Stimulated activated CD8-positive, alpha-beta memory T cell treated with anti-CD3 and anti-CD28 coated beads, Interleukin-12 subunit alpha, Interleukin-12 subunit beta, amount 100 ng/mL, for 4 hours (primary cell): ENCODE measurements around the gene PPP1R9A.

ENCODE experiments used
- DNase-seq: peaks from one replicate; pipeline ENCODE4 v3.0.0-alpha.2; 2020; ENCODE audit warnings: low read depth

Gene PPP1R9A

DNA sequence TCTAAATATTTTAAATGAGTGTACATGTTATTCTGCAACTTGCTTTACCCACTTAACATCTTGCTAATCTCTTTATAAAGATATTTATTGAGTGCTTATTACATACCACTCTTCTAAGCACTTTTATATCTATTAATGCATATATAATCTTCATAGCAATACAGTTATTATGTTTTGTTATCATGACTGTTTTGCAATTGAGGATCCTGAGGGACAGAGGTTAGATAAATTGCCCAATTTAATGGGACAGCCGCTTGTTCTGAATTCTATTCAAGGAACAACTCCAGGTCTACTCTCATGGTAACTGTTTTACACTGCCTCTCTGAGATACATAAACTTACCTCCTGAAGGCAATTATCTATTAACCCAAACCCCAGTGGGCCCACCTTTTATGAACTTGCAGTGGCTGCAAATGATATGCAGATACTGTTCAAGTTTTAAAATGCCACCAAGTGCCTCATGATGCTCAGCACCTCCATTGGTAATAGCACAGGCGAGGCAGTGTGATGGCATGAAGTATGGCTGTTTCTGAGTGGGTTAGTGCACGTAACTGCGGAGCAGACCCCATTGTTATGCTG is 356.5 kb downstream of the PPP1R9A start:
- DNase-seq: no peak

DNA sequence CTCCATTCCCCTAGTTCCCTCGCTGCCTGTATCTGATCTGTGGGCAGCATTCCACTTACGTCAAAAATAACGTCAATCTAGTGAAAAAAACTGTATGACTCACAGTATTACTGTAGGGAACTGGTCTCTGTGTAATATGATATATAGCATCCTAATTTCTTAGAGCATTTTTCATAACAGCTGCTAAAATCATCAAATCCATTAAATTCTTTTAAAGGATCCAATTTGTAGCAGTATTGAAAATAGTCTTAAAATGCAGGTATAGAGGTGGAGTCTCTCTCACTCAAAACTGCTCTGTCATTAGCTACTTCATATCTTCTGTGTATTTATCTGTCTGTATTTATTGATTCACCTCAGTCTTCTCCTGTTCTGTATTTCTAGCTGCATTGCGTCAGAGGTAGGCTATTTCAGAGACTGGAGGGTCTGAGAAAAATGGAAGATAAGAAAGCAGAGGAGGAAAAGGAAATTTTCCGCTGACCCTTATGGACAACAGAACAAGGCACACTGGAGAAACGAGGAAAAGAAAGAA is 357.0 kb downstream of the PPP1R9A start:
- no peak for DNase-seq

DNA sequence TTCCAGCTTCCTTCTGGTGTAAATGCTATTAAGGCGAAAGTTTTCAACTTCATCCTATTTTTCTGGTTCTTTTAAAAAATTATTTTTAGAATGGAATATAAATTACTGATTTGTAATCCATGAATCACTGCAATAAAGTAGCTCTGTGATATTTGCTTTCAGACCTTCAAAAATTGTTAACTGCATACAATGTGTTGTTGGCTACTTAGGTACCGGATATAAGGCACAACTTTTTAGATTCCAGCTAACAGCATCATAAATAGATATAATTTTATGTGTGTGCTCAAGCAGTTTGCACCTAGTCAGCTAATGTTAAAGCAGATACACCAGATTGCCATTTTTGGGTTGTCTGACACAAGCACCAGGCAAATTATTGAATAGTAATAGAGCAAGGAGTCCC is 358.2 kb downstream of the PPP1R9A start:
- no peak for DNase-seq

DNA sequence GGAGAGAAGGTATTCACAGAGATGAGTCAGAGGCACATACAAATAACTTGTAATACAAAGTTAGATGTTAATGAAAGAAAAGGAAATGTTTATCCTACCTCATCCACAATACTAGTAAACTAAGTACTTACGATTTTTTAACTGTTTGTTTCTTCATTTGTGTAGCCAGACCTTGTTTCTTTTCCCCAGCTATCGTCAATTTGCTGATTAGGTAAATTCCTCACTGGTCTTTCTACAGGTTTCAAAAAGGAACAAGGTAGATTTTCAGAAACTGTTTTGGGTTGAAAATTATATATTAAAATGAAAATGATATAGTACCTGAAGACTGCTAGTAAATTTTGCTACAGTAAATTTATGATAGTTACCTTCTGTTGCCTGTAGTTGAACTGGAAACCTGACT is 360.4 kb downstream of the PPP1R9A start:
- no peak for DNase-seq

DNA sequence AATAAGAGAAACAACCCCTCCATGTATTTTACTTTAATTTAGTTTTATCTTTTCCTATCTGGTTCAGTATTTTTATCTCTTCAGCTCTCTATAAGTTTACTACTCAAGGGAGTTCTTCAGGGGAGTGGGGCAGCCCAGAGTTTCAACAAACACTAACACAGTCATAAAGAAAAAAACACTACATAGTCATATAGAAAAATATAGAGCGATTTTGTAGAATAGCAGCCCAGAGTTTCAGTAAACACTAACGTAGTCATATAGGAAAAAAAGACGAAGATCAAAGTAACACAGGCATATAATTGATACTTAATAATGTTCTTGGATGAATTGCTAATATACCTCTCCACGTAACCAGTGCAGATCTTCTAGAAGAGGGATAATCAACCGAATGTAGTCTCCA is 362.2 kb downstream of the PPP1R9A start:
- DNase-seq: no peak

DNA sequence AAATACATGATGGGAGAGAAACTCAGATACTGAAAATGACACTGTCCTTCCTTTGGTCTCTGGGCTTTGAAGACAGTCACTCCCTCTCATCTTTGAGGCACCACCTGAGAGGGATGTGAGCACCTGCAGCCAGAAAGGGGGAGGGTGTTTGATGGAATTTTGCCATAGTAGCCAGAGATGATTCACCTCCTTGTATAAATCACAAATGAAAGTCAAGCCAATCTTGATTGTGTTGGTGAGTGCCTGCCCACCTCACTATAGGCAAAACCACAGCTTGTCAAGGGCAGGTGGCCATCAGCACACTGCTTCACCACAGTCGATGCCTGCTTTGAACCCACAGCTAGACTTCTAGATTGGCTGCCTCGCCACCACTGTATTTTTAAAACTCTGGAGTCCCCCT is 368.7 kb downstream of the PPP1R9A start:
- DNase-seq: no peak

DNA sequence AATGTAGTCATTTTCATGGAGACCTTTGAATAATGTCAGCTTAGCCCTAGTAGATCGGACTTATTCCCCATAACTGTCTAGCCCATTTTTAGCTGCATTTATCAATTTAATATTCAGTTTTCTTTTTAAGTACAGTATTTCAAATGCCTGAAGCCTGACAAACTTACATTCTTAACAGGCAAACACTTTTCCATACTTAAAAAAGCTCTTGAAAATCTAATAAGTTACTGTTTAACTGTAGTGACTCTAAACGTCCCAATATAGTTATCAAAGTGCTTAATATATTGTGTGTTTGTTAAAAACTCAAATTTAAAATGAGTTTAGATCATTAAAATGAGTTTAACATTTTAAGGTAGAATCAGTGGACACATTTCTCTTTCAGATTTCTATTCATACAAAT is 372.0 kb downstream of the PPP1R9A start:
- DNase-seq: no peak

DNA sequence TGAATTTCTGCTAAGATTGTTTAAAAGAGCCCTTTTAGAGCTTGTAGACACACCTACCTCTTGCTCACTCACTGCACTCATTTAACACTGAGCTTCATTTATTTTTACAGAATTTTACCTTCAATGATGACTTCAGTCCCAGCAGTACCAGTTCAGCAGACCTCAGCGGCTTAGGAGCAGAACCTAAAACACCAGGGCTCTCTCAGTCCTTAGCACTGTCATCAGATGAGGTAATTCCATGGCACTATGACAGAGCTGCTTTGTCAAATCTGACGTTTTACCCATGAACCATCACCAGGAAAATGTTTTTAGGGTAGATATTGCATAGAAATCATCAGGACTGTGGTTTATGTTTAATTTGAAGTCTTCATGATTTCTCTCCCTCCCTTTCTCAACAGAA is 378.7 kb downstream of the PPP1R9A start:
- DNase-seq: no peak

DNA sequence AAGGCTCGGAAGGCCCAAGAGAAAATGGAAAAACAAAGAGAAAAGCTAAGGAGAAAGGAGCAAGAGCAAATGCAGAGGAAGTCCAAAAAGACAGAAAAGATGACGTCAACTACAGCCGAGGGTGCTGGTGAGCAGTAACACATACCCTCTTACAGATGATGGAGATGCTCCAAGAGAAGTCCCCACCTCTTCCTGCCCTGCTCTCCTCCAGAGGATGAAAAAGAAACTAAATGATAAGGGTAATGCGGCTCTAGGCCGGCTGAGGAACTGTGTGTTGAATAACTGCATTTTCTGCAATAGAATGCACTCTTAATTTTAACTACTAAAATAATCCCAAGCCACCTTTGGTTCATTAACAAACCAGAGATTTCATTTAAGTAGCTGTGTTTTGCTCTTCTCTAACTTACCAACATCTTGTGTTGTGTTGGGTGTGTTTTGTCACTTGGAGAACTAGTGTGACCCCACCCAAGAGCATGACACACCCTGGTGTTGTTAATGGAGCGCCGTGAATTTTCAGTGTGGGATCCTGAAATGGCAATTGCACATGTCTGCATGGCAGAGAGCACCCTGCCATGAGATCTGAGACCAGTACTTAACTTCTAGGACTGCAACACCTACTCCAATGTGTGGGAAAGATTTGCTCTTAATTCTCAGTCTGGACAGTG is 382.9 kb downstream of the PPP1R9A start:
- DNase-seq: no peak

DNA sequence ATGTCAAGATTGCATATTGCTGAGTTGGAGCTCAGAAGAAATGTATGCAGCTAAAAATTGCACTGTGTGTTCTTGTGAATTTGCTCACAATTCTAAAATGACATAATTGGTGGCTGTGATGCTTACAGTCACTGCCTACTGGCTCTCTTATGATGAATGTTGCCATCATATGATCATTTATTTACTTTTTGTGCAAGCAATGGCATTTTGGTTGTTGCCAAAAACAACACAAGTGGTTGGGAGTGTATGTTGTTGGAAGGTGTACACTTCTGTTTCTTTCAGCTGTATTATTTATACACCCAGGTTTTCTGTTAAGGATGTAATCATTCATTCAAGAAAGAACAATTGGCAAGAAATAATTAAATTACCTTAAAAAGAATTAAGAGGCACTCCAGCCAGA is 388.0 kb downstream of the PPP1R9A start:
- no peak for DNase-seq

DNA sequence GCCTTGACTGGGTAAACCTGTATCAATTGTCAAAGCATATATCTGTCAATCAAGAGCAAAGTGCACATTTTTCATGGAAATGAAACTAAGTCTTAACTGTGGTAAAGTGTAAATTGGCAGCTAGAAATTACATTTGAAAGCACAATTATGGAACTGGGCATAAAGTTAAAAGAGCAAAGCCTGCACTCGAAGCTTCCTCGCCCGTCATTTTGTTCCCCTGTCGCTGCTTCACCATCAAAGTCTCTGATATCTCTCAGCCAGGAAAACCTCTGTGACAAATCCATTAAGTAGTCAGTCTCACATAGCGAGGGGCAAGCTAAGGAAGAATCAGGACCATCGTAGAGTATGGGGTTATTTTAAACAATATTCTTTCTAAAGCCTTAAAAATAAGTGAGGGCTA is 389.1 kb downstream of the PPP1R9A start:
- no peak for DNase-seq

DNA sequence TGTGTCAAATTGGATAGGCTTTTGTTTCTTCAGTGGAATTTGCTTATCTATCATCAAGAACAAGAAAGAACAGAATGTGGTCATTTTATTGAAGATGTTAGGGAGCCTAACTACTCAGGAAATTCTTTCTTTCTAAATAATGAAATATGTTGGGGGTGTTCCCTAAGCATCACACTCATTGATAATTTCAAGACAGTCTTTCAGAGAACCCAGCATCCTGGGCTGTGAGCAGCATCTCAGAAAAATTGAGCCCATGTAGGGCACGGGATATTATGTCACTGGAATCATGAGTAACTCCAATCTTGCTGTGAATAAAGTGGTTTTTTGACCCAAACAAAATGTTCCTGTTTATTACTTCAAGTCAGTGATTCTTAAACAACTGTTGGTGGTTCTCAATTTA is 389.6 kb downstream of the PPP1R9A start:
- DNase-seq: no peak

DNA sequence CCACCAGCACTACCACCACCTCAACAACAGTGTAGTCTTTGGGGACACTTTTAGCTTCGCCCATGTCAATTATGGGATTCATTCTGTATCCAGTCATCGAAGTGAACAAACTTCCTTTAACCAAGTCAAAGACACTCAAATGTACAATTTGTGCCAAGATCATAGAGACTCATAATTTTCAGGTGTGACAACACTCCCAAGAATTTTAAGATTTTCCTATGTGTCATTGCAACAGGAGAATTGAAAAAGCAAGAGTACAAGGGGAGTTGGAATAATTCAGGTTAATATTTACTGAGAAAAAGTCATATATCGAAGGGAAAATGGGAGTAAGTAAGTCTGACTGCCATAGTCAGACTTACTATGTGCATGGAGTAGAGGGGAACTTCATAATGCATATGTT is 390.7 kb downstream of the PPP1R9A start:
- DNase-seq: no peak

DNA sequence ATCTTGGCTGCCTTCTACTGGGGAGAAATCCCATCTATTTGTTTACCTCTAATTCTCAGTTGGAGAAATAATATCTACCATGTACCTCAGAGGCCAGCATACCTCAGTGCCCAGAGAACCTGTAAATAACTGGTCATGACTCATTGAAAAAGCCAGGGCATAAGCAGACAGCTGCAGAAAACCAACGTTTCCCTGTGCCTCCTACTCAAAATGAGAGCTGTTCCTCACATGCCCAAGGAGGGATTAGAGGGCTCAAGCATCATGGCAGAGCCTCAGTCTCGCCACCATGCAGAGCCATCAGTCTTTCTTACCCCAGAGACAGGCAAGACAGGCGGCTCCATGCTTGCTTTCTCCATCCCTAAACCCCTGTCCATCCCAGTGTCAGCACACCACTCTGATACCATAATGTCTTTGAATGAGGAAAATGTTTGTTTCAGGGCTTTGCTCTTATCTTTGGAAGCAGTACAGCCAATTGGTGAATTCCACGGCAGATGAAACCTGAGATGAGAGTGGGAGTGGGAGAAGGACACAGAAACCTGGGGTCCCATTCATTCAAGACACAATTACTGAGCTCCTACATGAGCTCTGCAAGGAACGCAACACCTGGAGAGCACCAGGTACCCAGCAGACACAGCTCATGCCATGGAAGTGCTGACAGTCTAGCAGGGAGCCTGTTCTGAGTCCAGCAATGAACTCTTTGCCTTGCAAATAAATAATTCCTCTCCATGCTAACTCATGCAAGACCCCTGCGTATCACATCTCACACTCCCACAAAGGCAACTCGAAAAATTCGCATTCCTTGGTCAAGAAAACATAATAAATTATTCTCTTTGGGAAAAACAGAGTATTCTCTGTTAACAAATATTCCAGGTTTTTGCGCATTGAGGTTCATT is 395.9 kb downstream of the PPP1R9A start:
- no peak for DNase-seq

DNA sequence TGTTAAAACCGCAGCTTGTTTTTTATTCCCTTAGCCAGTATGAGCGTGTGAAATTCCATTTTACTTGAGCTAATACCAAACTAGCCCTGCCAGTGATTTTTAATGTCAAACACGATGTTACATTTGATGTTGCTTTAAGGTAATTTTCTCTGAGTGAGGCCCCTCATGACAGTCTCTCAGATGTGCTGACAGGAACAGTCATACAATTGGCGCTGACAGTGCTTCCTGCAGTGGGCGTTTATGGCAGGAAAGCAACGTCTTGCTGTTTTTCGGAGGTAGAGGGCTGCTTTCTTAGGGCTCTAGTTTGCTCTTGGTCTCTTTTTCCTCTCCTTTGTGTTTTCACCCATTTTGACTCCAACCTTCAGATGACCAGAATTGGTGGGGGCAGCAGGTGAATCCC is 397.6 kb downstream of the PPP1R9A start:
- no peak for DNase-seq

DNA sequence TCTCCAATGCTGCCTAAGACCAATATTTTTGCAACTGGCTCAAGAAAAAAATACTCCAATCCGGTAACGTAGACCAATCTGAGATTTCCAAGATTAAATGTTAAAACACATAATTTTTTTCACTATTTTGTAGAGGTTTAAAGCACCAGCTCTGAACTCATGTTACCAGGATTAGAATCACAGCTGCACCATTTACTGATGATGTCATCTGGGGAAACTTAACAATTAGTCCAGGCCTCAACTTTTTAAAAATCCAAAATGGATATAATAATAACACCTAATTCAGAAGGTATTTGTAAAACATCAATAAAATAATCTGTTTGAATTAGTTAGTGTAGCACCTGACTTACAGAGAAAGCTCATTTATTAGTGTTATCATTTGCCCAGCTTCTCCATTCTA is 402.6 kb downstream of the PPP1R9A start:
- no peak for DNase-seq

DNA sequence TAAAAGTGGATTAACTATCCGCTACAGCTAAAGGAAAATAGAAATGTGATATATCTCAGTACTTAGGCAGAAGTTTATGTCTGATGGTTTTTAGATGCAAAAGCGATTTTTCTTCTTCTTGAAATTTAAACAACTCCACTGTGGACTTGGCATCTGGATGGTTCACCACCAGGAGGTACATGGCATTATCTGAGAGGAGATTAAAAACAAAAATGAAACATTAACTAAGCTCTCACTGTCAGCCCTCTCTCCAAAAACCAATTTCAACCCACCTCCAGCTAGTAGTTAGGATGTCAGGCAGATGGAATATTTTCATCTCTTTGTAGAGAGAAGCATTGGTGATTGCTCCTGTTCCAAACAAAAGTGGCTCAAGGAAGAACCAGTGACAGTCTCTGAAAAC is 404.0 kb downstream of the PPP1R9A start:
- no peak for DNase-seq

DNA sequence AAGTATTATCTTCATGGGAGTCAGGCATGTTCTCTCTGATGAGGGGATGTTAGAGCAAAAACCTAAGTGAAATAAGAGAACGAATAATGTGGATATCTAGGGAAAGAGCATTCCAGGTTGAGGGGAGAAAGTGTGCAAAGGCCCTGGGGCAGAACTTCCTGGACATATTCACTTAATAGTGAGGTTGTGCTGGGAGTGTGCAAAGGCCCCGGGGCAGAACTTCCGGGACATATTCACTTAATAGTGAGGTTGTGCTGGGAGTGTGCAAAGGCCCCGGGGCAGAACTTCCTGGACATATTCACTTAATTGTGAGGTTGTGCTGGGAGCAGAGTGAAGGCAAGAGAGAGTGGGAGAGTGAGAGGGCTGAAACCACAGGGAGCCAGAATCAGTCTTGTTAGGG is 405.2 kb downstream of the PPP1R9A start:
- DNase-seq: no peak

DNA sequence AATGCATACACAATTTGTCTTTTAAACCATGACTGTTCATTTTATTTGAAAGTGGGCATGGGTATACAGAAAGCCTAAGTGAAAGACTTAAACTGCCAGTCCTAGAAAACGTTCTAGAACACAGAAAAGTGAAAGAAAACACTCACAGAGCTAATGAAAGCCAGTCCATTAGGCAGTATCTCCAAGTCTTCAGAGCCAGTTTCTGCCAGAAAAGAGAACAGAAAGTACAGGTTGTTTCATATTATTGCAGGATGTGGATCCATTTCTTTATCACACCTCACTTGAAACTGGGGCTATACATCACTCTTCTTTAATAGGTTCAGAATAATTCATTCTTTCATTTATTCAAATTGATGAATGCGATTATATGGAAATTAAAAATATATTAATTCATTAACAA is 409.2 kb downstream of the PPP1R9A start:
- no peak for DNase-seq

DNA sequence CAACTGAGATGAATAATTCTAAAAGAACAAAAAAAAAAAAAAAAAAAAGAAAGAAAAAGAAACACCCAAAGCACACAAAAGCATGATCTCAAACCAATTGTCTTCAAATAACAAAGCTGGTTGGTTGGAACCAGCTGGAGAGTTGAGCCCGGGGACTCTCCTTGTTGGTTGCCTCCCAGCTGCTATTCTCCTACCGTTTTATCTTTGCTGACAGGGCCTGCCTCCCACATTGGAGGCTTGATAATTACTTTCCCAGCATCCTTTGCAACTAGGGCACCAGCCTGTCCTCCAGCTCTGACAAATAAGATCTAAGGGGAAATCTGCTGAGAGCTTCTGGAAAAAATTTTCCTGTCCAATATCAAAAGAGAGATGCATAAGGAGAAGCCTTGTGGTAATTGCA is 410.2 kb downstream of the PPP1R9A start:
- no peak for DNase-seq

DNA sequence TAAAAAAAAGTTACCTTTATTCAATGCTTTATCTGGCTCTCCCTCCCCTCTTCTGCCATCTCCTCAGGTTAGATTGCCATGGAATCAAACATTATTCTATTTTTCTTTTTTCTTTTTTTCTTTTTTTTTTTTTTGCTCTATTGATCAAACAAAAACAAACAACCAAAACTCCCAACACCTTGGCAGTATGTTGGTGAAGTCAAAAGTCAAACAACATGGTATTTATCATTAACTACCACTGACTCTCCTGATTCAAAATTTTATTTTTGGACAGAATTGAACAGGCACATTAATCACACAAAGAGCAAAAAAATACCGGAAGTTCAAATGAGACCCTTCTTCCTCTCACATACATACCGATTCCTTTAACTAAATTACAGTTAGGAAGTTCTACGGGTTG is 410.6 kb downstream of the PPP1R9A start:
- no peak for DNase-seq

DNA sequence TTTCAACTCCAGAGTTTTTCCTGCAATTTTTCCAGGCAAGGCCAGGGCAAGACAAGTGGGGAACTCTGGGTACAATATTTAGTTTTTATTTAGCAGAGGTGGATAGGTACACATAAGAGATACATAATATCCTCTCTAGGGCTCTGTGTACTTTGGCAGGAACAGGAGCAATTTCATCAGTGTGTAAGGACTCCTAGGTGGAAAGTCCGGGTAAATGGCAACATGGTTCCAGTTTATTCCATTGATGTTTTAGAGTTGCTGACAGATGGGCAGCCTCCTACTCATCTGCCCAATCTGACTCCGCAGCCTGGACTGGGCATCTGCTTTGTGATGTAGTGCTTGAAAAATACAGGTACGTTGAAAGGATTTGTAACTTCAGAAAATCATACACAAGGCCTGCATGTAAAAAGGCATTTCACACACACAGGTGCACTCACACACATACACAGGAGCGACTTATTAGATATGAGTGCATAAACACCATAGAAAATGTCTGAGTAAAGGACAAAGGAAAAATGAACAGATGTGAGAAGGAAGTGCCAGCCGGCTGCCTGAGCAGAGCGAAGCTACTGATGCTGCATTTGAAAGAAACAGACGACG is 411.2 kb downstream of the PPP1R9A start:
- no peak for DNase-seq

DNA sequence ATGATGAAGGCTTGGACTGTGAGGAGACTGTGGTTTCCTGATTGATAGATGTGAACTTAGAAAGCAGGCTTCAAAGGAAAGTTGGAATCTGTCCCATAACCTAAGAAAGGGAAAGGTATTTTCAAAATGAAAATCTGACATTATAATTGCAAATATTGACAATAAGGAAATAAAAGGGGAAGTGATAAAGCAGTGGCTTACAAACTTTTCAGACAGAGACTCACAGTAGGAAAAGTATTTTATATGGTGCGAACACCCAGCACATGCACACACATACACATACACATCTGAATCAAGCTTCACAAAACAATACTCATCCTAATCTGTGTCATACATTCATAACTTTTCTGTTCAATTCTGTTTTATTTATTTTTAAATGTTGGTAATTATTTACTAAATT is 412.2 kb downstream of the PPP1R9A start:
- no peak for DNase-seq
